Left renal pelvis (tissue), 4 donors: ENCODE measurements around the gene PKHD1. TPM values are rescaled to one million over a fixed set of nuclear protein-coding genes. Genes with fewer than 3 reads are reported as not detected.

Experiments
- DNase-seq, 4 donors: peaks; one replicate each; pipeline ENCODE4 v3.0.0-alpha.2; 2013; ENCODE audit warnings: low read depth in 4 of 4, low spot score in 3 of 4
- polyA plus RNA-seq, 4 donors: library from polyadenylated mRNA; unstranded; fragments of 120-200 nt; gene quantifications; one replicate each; pipeline ENCODE4 v1.2.1, GENCODE V29; 2013; ENCODE audit not compliant: insufficient read length in 4 of 4

The PKHD1 gene
- polyA plus RNA-seq, 4 donors, result 0.41 to 23.8 (median 20.8) TPM

DNA sequence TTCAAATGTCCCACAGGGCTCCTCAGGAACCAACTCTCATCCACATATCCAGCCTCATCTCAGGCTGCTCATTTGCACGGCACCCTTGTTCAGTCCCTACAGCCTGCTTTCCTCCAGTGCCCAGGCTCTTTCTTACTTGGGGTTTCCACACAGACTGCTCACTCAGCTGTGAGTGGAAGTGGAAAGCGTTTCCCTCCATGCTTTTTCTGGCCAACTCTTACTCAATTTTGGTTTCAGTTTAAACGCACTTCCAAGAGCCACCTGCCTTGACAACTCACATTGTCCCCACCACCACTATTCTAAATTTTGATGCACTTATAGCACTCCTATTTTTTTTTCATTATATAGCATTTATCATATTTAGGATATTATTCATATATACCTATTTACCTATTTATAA, 367.1 kb downstream of the PKHD1 start:
- no peak for DNase-seq

GRCh38 chr6:51719297-51719696, 368.1 kb downstream of the PKHD1 start:
- no peak for DNase-seq

DNA sequence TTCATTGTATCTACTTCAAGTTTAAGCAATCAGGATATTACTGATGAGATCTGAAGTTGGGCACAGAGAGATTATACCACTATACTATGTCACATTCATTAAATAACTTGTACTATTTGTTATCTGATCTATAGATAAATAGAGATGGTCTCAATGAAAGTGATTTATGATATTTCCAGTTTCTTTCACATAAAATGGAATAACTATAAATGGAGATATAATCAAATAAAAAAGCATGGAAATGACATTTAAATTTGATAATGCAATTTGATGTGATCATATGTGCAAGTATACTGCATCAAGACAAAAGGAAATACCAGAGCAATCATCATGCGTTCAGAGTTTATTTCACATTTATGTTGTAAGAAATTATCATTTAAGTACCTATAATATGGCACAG, 368.9 kb downstream of the PKHD1 start:
- DNase-seq, result no peak

GRCh38 chr6:51717477-51717876, 369.9 kb downstream of the PKHD1 start:
- no peak for DNase-seq

- no peak for DNase-seq
These were observed 375.5 kb downstream of the PKHD1 start for GRCh38 chr6:51711876-51712275.

DNA sequence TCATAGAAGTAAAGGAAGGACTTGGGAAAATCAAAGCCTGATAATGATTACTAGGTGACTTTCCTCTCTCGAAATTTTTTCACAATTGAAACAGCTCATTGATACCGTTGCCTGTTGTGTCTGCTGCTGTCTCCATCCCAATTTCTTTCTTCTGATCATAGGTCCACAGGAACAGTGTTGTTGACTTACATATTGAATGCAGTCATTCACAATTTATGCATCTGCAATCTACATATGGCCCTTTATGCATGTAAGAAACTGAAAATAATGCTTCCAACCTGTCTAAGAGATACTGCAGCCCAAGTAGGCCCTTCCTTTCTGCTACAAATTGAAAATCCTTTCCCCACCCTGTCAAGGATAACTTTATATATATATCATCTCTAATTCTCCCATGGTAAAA, 381.3 kb downstream of the PKHD1 start:
- DNase-seq, result no peak

DNA sequence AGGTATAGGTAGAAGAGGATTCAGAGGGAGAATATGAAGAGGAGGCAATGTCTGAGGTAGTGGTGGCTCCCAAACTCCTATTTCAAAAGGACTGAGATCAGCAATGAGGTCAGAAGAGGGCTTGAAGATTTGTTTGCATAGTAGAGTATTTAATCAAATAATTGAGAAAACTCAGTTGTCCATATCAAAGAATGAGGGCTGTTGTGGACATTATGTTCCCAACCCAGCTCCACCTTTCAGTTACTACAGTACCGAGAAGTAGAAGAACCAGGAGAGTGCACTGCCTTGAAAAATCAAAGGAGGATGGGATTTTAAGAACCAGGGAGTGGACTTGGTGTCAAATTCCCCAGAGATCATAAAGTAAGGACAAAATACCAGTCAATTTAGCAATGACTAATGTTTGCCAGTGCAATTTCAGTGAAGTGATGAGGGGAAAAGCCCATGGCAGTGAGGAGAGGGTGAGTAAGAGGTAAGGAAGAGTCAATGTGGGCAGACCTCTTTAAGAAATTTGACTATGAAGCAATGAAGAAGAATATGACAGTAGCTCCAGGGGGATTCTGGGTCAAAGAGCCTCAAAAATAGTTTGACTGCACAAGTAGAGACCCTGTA, 382.4 kb downstream of the PKHD1 start:
- no peak for DNase-seq

- no peak for DNase-seq
These were observed 384.6 kb downstream of the PKHD1 start for GRCh38 chr6:51702851-51703250.

GRCh38 chr6:51684603-51685002, 402.8 kb downstream of the PKHD1 start:
- no peak for DNase-seq

- DNase-seq, result no peak
These were observed 403.4 kb downstream of the PKHD1 start for GRCh38 chr6:51684038-51684437.

DNA sequence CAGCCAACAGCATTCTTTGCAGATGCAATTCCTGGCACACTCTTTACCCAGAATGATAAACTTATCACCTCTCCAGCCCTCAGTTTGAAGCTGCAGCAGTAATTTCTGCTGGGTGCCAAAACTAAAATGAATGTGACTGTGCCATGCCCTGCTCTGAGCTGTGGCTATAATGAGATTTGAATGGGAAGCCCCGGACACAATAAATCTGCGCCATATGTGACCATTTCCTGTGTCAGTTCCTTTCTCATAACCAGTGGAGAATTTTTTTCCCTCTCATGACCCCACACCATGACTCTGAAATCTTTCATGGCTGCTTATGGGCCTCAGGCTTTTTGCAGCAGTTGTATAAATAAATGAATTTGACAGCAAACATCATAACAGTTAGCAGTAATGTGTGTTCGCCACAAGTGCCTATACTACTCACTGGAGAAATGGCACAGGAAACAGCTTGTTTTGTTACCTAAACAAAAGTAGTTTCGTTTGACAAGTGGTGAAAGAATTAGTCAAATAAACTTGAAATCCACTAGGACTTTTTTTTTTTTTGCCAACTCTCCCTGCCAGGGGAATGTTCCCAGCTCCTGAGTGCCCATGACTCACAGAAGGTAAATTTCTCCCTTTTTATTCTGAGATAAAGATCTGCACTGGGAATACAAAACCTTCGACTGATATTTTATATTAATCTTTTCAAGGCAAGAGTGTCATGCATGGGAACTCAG, 408.4 kb downstream of the PKHD1 start:
- DNase-seq, result no peak

GRCh38 chr6:51678274-51678673, 409.1 kb downstream of the PKHD1 start:
- no peak for DNase-seq

DNA sequence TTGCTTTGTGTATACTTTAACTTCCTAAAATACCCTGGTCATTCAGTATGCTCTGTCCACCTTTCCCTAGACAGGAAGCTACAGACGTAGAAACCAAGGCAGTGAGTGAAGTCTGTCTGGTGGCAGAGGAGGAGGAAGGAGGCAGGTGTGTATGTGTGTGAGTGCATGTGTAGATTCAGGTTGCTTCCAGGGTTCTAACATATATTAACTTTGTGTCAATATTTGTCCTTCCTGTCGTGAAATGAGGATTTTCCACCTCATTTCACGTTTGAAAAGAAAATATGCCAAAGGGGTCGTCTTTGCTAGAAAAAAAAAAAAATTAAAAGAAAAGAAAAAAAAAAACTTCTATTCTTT, 411.5 kb downstream of the PKHD1 start:
- DNase-seq, result no peak

GRCh38 chr6:51675020-51675921, 412.1 kb downstream of the PKHD1 start:
- DNase-seq, result no peak

- no peak for DNase-seq
These were observed 423.9 kb downstream of the PKHD1 start for GRCh38 chr6:51663525-51663924.

DNA sequence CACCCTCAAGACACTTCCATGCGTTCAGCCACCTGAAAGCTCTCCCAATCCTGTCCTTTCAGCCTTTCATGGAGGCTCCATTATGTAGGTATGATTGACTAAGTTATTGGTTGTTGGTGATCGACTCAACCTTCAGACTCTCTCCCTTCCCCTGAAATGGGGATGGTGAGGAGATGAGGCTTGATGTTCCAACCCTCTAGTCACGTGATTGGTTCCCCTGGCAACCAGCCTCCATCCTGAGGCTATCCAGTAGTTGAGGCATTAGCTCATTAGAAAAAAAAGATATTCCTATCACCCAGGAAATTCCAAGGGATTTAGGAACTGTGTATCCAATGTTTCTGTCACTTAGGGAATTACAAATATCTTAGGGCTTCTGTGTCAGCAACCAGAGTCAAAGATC, 426.6 kb downstream of the PKHD1 start:
- no peak for DNase-seq

- no peak for DNase-seq
These were observed 429.9 kb downstream of the PKHD1 start for GRCh38 chr6:51657491-51657890.

- DNase-seq, result no peak
These were observed 431.9 kb downstream of the PKHD1 start for GRCh38 chr6:51655517-51655916.

DNA sequence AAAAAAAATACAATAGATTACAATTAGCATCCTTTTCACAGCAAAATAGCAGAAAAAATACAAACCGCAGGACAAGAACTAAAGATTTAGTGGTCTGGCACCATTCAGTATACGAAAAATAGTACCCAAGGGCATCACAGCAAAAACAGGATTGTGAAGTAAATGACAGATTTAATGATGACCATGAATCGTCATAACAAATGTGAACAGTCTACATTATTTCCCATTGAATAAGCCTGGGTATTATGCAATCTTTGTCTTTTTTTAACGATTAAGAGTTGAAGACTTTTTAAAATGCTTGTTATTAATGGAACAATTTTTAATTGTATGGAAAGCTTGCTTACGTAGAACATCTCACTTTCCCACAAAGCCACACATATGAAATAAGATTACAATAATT, 432.8 kb downstream of the PKHD1 start:
- DNase-seq, result no peak

GRCh38 chr6:51651132-51651817, 436.1 kb downstream of the PKHD1 start:
- no peak for DNase-seq

DNA sequence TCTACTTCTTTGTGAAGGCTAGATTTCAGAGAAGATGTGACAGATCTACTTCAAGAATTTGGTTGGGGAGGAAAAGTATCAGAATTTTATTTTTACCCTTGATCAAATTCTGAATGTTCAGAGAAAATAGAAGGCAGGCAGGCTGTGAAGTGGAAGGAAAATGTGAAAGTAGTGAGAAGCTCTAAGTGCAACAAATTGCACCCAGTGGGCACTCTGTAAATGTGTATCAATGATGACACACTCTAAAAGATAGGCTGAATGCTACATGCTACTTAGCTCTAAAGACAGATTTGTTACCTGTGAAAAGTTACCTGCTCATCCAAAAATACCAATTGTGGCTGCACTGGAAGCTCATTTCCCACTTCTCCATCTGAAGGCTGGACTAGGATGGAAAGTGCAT, 438.6 kb downstream of the PKHD1 start:
- DNase-seq, result no peak
